HepG2 (cell line): Measurements from ENCODE around the gene ZNF343. TPM values are rescaled to one million over a fixed set of nuclear protein-coding genes. Genes with fewer than 3 reads are reported as not detected.

Experiments used
- ARNTL ChIP-seq: sonication (generic); formaldehyde crosslinking; IDR thresholded peaks from 2 replicates; pipeline ENCODE4 v1.4.0; 2020; ENCODE audit warnings: mild to moderate bottlenecking, missing genetic modification reagents
- ETV5 ChIP-seq: IDR thresholded peaks from 2 replicates; pipeline ENCODE4 v1.6.1; 2018; ENCODE audit warnings: missing biosample characterization, missing genetic modification reagents, inconsistent platforms, borderline replicate concordance
- IRX3 ChIP-seq: sonication (generic); formaldehyde crosslinking; IDR thresholded peaks from 2 replicates; pipeline ENCODE4 v1.8.1; 2023; ENCODE audit warnings: mild to moderate bottlenecking, low read depth, missing genetic modification reagents, borderline replicate concordance
- NFE2L1 ChIP-seq: sonication (generic); formaldehyde crosslinking; IDR thresholded peaks from 2 replicates; pipeline ENCODE4 v1.4.0; 2020; ENCODE audit warnings: missing genetic modification reagents, mild to moderate bottlenecking, borderline replicate concordance
- REXO4 ChIP-seq: sonication (generic); formaldehyde crosslinking; IDR thresholded peaks from 2 replicates; pipeline ENCODE4 v1.8.0; 2022; ENCODE audit warnings: missing genetic modification reagents, mild to moderate bottlenecking, borderline replicate concordance
- RFX5 ChIP-seq: IDR thresholded peaks from 2 replicates; pipeline ENCODE4 v1.6.1; 2011; ENCODE audit warnings: low read depth, low read length, improper control_type of control experiment
- RFXAP ChIP-seq: sonication (generic); formaldehyde crosslinking; IDR thresholded peaks from 2 replicates; pipeline ENCODE4 v1.4.0; 2020; ENCODE audit warnings: missing genetic modification reagents, borderline replicate concordance
- SNAI1 ChIP-seq: sonication (generic); formaldehyde crosslinking; IDR thresholded peaks from 2 replicates; pipeline ENCODE4 v1.5.0; 2020; ENCODE audit warnings: mild to moderate bottlenecking, missing genetic modification reagents, borderline replicate concordance
- ZNF12 ChIP-seq: sonication (generic); formaldehyde crosslinking; IDR thresholded peaks from 2 replicates; pipeline ENCODE4 v1.5.0; 2020; ENCODE audit warnings: missing genetic modification reagents
- ZNF274 ChIP-seq: sonication (generic); formaldehyde crosslinking; IDR thresholded peaks from 2 replicates; pipeline ENCODE4 v1.5.1; 2020; ENCODE audit warnings: mild to moderate bottlenecking, missing genetic modification reagents
- ZNF619 ChIP-seq: sonication (generic); formaldehyde crosslinking; IDR thresholded peaks from 2 replicates; pipeline ENCODE4 v1.4.0; 2020; ENCODE audit warnings: mild to moderate bottlenecking, missing genetic modification reagents
- ZNF746 ChIP-seq: sonication (generic); formaldehyde crosslinking; IDR thresholded peaks from 2 replicates; pipeline ENCODE4 v1.8.0; 2022; ENCODE audit warnings: mild to moderate bottlenecking, missing genetic modification reagents
- ZNF75D ChIP-seq: sonication (generic); formaldehyde crosslinking; IDR thresholded peaks from 2 replicates; pipeline ENCODE4 v1.8.1; 2023; ENCODE audit warnings: missing genetic modification reagents, mild to moderate bottlenecking, borderline replicate concordance
- polyA plus RNA-seq, 8 experiments: library from polyadenylated mRNA; depleted of rRNA in 3 of 8; stranded (reverse) in 7 of 8; unstranded in 1 of 8; fragments of >200 nt; fragmentation: Illumina TruSeq in 4 of 8; extraction: Trizol in 4 of 8; gene quantifications; 2 replicates each; pipeline versions ENCODE4 v1.2.1 to v1.2.3, GENCODE V29; 2011 to 2016; ENCODE audit warnings: low read depth in 4 of 8, missing spikeins in 1 of 8, mixed read lengths in 1 of 8; ENCODE audit not compliant: insufficient read depth in 1 of 8
- total RNA-seq, 5 experiments: library from RNA; depleted of rRNA; stranded (reverse); fragments of >200 nt; fragmentation: Illumina TruSeq; extraction: Trizol; gene quantifications; 2 replicates each; pipeline ENCODE4 v1.2.3, GENCODE V29; 2016; ENCODE audit warnings: low read depth in 1 of 5
- TF ChIP-seq, protein P1 (sequence below): IDR thresholded peaks from 2 replicates; pipeline ENCODE4 v1.6.1; 2016; ENCODE audit warnings: low read depth, control low read depth
- TF ChIP-seq, protein P2 (sequence below): sonication (generic); formaldehyde crosslinking; IDR thresholded peaks from 2 replicates; pipeline ENCODE4 v1.5.0; 2020; ENCODE audit warnings: mild to moderate bottlenecking, missing genetic modification reagents
- TF ChIP-seq, protein P3 (sequence below): sonication (generic); formaldehyde crosslinking; IDR thresholded peaks from 2 replicates; pipeline ENCODE4 v1.4.0; 2020; ENCODE audit warnings: missing genetic modification reagents
- TF ChIP-seq, protein P4 (sequence below): sonication (generic); formaldehyde crosslinking; IDR thresholded peaks from 2 replicates; pipeline ENCODE4 v1.5.0; 2020; ENCODE audit warnings: missing genetic modification reagents, mild to moderate bottlenecking, borderline replicate concordance
- TF ChIP-seq, protein P5 (sequence below): sonication (generic); formaldehyde crosslinking; IDR thresholded peaks from 2 replicates; pipeline ENCODE4 v1.8.1; 2023; ENCODE audit warnings: mild to moderate bottlenecking, missing genetic modification reagents, borderline replicate concordance

Gene ZNF343
- total and polyA plus RNA-seq, 2 of the 13 experiments (the other 11 are each of a cell fraction or from before 2014, with no cell fraction given), result 16.4 to 22.1 TPM

DNA sequence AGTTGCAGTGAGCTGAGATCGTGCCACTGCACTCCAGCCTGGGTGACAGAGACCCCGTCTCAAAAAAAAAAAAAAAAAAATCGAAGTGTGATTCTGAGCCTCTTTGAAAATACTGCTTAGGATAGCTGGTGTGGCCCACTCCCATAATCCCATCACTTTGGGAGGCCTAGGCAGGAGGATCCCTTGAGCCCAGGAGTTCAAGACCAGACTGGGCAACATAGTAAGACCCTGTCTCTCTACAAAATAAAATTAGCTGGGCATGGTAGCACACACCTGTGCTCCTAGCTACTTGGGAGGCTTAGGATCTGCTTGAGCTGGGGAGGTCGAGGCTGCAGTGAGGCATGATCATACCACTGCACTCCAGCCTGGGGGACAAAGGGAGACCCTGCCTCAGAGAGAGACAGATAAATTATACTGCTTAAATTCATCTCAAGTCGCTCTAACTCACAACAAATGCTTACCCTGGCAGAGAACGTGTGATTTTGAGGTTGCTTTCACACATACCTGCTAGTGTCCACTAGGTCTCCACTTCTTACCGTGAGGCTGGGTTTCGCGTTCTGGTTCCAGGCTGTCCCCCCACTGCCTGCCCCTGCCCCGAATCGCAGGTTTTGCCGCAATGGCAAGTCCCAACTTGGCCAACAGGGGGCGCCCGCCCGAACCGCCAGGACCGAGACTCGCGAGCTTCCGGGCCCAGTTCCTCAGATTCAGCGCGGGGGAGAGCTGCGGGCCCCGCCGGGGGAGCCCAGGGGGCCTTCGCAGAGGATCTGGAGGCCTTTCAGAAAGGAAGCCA, 15.4 kb upstream of the ZNF343 start (continued):
- TF ChIP-seq, protein P1, sequence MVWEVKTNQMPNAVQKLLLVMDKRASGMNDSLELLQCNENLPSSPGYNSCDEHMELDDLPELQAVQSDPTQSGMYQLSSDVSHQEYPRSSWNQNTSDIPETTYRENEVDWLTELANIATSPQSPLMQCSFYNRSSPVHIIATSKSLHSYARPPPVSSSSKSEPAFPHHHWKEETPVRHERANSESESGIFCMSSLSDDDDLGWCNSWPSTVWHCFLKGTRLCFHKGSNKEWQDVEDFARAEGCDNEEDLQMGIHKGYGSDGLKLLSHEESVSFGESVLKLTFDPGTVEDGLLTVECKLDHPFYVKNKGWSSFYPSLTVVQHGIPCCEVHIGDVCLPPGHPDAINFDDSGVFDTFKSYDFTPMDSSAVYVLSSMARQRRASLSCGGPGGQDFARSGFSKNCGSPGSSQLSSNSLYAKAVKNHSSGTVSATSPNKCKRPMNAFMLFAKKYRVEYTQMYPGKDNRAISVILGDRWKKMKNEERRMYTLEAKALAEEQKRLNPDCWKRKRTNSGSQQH (CRISPR knock-in tag), result peak; percentile 82
- TF ChIP-seq, protein P2, sequence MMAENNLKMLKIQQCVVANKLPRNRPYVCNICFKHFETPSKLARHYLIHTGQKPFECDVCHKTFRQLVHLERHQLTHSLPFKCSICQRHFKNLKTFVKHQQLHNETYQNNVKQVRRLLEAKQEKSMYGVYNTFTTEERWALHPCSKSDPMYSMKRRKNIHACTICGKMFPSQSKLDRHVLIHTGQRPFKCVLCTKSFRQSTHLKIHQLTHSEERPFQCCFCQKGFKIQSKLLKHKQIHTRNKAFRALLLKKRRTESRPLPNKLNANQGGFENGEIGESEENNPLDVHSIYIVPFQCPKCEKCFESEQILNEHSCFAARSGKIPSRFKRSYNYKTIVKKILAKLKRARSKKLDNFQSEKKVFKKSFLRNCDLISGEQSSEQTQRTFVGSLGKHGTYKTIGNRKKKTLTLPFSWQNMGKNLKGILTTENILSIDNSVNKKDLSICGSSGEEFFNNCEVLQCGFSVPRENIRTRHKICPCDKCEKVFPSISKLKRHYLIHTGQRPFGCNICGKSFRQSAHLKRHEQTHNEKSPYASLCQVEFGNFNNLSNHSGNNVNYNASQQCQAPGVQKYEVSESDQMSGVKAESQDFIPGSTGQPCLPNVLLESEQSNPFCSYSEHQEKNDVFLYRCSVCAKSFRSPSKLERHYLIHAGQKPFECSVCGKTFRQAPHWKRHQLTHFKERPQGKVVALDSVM, result no peak
- TF ChIP-seq RFXAP (CRISPR knock-in tag), result no peak
- no peak for TF ChIP-seq IRX3 (CRISPR knock-in tag)
- no peak for TF ChIP-seq RFX5
- TF ChIP-seq, protein P3, sequence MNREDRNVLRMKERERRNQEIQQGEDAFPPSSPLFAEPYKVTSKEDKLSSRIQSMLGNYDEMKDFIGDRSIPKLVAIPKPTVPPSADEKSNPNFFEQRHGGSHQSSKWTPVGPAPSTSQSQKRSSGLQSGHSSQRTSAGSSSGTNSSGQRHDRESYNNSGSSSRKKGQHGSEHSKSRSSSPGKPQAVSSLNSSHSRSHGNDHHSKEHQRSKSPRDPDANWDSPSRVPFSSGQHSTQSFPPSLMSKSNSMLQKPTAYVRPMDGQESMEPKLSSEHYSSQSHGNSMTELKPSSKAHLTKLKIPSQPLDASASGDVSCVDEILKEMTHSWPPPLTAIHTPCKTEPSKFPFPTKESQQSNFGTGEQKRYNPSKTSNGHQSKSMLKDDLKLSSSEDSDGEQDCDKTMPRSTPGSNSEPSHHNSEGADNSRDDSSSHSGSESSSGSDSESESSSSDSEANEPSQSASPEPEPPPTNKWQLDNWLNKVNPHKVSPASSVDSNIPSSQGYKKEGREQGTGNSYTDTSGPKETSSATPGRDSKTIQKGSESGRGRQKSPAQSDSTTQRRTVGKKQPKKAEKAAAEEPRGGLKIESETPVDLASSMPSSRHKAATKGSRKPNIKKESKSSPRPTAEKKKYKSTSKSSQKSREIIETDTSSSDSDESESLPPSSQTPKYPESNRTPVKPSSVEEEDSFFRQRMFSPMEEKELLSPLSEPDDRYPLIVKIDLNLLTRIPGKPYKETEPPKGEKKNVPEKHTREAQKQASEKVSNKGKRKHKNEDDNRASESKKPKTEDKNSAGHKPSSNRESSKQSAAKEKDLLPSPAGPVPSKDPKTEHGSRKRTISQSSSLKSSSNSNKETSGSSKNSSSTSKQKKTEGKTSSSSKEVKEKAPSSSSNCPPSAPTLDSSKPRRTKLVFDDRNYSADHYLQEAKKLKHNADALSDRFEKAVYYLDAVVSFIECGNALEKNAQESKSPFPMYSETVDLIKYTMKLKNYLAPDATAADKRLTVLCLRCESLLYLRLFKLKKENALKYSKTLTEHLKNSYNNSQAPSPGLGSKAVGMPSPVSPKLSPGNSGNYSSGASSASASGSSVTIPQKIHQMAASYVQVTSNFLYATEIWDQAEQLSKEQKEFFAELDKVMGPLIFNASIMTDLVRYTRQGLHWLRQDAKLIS (CRISPR knock-in tag), result no peak
- TF ChIP-seq, protein P4, sequence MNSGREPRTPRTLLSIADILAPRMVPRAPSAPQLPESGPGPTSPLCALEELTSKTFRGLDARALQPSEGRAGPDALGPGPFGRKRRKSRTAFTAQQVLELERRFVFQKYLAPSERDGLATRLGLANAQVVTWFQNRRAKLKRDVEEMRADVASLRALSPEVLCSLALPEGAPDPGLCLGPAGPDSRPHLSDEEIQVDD (CRISPR knock-in tag), result no peak
- TF ChIP-seq ZNF746, result no peak; the same call in 1 of the 2 replicates
- peak; percentile 80 for TF ChIP-seq ETV5
- TF ChIP-seq, protein P5, sequence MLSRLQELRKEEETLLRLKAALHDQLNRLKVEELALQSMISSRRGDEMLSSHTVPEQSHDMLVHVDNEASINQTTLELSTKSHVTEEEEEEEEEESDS, result no peak
- no peak for TF ChIP-seq ZNF619 (CRISPR knock-in tag)
- TF ChIP-seq SNAI1, result peak; percentile 33; the same call in 1 of the 2 replicates
- TF ChIP-seq NFE2L1, result no peak
- no peak for TF ChIP-seq REXO4
- no peak for TF ChIP-seq ZNF75D (CRISPR knock-in tag)
- TF ChIP-seq ZNF274 (CRISPR knock-in tag), result no peak; the same call in 1 of the 2 replicates
- TF ChIP-seq ZNF12, result peak; percentile 76
- TF ChIP-seq ARNTL (CRISPR knock-in tag), result peak; percentile 72; the same call in 1 of the 2 replicates
